ENCODE measurements around the gene EML4.
"Not testable (repeated sequence)": the region's sequence is repeated elsewhere in the genome, so short reads cannot be mapped to it uniquely, and the experiment has no call there.

DNA sequence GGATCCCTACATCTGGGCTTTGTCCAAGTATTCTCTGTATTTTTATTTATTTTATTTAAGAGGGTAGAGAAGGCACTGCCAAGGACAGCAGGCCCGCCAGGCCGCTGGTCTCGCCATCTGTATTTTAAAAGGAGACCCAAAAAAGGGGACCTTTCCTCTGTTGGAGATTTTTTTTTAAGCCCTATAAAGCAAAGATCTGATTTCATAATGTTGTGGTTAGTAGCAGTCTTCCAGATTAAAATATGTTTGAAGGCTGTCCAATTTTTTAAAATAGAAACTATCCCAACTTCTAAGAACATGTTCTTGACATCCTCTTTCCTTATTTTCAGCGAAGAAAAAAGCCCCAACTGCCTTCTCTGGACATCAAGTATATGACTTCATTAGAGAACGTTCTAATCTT is 102.1 kb downstream of the EML4 start:
- TF ChIP-seq, protein P1, sequence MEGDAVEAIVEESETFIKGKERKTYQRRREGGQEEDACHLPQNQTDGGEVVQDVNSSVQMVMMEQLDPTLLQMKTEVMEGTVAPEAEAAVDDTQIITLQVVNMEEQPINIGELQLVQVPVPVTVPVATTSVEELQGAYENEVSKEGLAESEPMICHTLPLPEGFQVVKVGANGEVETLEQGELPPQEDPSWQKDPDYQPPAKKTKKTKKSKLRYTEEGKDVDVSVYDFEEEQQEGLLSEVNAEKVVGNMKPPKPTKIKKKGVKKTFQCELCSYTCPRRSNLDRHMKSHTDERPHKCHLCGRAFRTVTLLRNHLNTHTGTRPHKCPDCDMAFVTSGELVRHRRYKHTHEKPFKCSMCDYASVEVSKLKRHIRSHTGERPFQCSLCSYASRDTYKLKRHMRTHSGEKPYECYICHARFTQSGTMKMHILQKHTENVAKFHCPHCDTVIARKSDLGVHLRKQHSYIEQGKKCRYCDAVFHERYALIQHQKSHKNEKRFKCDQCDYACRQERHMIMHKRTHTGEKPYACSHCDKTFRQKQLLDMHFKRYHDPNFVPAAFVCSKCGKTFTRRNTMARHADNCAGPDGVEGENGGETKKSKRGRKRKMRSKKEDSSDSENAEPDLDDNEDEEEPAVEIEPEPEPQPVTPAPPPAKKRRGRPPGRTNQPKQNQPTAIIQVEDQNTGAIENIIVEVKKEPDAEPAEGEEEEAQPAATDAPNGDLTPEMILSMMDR (conservative IDR thresholded peaks at IDR 0.05; ENCODE audit: low read depth, low read length) = not testable (repeated sequence)
- not testable (repeated sequence) for TF ChIP-seq EZH2 (IDR thresholded peaks at IDR 0.05; ENCODE audit: low read length, unreplicated experiment)
